Astrocyte of the hippocampus (primary cell): ENCODE data around the gene IFIT1.
"Not testable (repeated sequence)": the region's sequence is repeated elsewhere in the genome, so short reads cannot be mapped to it uniquely, and the experiment has no call there.

Experiments
- DNase-seq: peaks from one replicate; pipeline ENCODE4 v3.0.0; 2011; ENCODE audit warnings: low read depth, low spot score

IFIT1 gene

GRCh38 chr10:89398003-89398749, 5.8 kb downstream of the IFIT1 start:
- DNase-seq, result no peak

- DNase-seq, result no peak
Observed at GRCh38 chr10:89399956-89400355, 7.5 kb downstream of the IFIT1 start.

- no peak for DNase-seq
Observed at GRCh38 chr10:89403043-89403442, 10.6 kb downstream of the IFIT1 start.

- peak; percentile 45 for DNase-seq
Observed at GRCh38 chr10:89404104-89405047, 12.0 kb downstream of the IFIT1 start.

- not testable (repeated sequence) for DNase-seq
Observed at GRCh38 chr10:89406178-89406577, 13.8 kb downstream of the IFIT1 start.

GRCh38 chr10:89407792-89408191, 15.4 kb downstream of the IFIT1 start:
- DNase-seq, result not testable (repeated sequence)

GRCh38 chr10:89409282-89409681, 16.9 kb downstream of the IFIT1 start:
- DNase-seq, result not testable (repeated sequence)

- not testable (repeated sequence) for DNase-seq
Observed at GRCh38 chr10:89410551-89410950, 18.1 kb downstream of the IFIT1 start.

GRCh38 chr10:89411135-89411534, 18.7 kb downstream of the IFIT1 start:
- DNase-seq, result not testable (repeated sequence)

- DNase-seq, result not testable (repeated sequence)
Observed at GRCh38 chr10:89412276-89412675, 19.9 kb downstream of the IFIT1 start.

GRCh38 chr10:89413398-89413912, 21.0 kb downstream of the IFIT1 start:
- no peak for DNase-seq

- DNase-seq, result peak; percentile 90
Observed at GRCh38 chr10:89414146-89414878, 21.9 kb downstream of the IFIT1 start, which contains the start of gene IFIT5. TSS of gene IFIT5 (plus strand) at chr10:89414568. CDS start at chr10:89414799, 231 bp downstream.

GRCh38 chr10:89414879-89415821, 22.7 kb downstream of the IFIT1 start:
- DNase-seq, result peak; percentile 74

- no peak for DNase-seq
Observed at GRCh38 chr10:89416465-89416864, 24.0 kb downstream of the IFIT1 start.

- DNase-seq, result peak; percentile 18
Observed at GRCh38 chr10:89419548-89419947, 27.1 kb downstream of the IFIT1 start.

GRCh38 chr10:89421018-89421476, 28.6 kb downstream of the IFIT1 start:
- DNase-seq, result no peak

GRCh38 chr10:89425000-89425399, 32.6 kb downstream of the IFIT1 start:
- no peak for DNase-seq

GRCh38 chr10:89426230-89426868, 33.9 kb downstream of the IFIT1 start:
- DNase-seq, result peak; percentile 78

- DNase-seq, result peak; percentile 71
Observed at GRCh38 chr10:89427629-89428028, 35.2 kb downstream of the IFIT1 start.

GRCh38 chr10:89428877-89429276, 36.5 kb downstream of the IFIT1 start:
- DNase-seq, result peak; percentile 52
